Measurements from ENCODE around the gene COG4.
A peak's percentile ranks its signal among the peaks of the same experiment; 100 is the strongest.

The COG4 gene

DNA sequence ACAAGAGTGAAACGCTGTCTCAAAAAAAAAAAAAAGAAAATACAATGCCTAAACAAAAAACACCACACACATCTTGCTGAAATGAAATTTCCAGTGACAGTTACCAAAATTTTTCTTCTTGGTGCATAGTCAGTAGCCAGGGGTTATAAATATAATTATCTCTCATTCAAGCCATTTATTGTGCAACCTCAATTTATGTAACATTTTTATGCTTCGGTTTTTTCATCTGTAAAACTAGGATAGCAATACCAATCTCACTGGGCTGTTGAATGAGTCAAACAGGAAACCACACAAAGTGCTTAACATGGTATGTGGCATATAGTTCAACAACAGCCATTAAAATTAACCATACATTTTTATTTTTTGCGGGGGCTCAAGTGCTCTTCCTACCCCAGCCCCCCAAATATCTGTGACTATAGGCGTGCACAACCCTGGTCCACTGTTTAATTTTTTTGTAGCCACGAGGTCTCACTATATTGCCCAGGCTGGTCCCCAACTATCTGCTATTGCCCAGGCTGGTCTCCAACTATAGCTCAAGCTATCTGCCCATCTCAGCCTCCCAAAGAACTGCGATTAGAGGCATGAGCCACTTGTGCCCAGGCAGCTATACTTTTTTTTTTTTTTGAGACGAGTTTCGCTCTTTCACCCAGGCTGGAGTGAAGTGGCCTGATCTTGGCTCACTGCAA, 2.6 kb downstream of the COG4 start:
- no peak overlapping the region for H3K4me3 ChIP-seq (ENCODE audit: low read depth, low read length)
- no peak for DNase-seq (ENCODE audit: low read depth)
- TF ChIP-seq, protein P1, sequence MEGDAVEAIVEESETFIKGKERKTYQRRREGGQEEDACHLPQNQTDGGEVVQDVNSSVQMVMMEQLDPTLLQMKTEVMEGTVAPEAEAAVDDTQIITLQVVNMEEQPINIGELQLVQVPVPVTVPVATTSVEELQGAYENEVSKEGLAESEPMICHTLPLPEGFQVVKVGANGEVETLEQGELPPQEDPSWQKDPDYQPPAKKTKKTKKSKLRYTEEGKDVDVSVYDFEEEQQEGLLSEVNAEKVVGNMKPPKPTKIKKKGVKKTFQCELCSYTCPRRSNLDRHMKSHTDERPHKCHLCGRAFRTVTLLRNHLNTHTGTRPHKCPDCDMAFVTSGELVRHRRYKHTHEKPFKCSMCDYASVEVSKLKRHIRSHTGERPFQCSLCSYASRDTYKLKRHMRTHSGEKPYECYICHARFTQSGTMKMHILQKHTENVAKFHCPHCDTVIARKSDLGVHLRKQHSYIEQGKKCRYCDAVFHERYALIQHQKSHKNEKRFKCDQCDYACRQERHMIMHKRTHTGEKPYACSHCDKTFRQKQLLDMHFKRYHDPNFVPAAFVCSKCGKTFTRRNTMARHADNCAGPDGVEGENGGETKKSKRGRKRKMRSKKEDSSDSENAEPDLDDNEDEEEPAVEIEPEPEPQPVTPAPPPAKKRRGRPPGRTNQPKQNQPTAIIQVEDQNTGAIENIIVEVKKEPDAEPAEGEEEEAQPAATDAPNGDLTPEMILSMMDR (IDR thresholded peaks at IDR 0.05; ENCODE audit: control insufficient read depth, extremely low read depth, insufficient read depth): no peak

- no peak for DNase-seq (ENCODE audit: low read depth)
- H3K4me3 ChIP-seq (ENCODE audit: low read depth, low read length): no peak overlapping the region
- TF ChIP-seq, protein P1 (IDR thresholded peaks at IDR 0.05; ENCODE audit: control insufficient read depth, extremely low read depth, insufficient read depth): no peak
Measured at GRCh38 chr16:70512456-70512855, 10.9 kb downstream of the COG4 start.

GRCh38 chr16:70511833-70512232, 11.5 kb downstream of the COG4 start:
- TF ChIP-seq, protein P1 (IDR thresholded peaks at IDR 0.05; ENCODE audit: control insufficient read depth, extremely low read depth, insufficient read depth): no peak

DNA sequence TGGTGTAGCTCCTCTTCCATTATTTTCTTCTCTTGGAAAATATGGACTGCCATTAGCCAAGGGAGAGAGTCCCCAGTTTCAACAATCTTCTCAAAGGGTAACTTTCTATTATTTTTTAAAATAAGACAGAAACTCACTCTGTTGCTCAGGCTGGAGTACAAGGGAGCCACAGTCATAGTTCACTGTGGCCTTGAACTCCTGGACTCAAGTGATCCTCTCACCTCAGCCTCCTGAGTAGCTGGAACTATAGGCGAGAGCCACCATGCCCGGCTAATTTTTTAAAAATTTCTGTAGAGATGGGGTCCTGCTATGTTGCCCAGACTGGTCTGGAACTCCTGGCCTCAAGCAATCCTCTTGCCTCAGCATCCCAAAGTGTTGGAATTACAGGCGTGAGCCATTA, 13.1 kb downstream of the COG4 start:
- DNase-seq (ENCODE audit: low read depth): no peak
- TF ChIP-seq, protein P1 (IDR thresholded peaks at IDR 0.05; ENCODE audit: control insufficient read depth, extremely low read depth, insufficient read depth): no peak
- H3K4me3 ChIP-seq (ENCODE audit: low read depth, low read length): no peak overlapping the region

More at GRCh38 chr16:70511833-70512232, 11.5 kb downstream of the COG4 start:
- no peak overlapping the region for H3K4me3 ChIP-seq (ENCODE audit: low read depth, low read length)
- DNase-seq (ENCODE audit: low read depth): no peak

DNA sequence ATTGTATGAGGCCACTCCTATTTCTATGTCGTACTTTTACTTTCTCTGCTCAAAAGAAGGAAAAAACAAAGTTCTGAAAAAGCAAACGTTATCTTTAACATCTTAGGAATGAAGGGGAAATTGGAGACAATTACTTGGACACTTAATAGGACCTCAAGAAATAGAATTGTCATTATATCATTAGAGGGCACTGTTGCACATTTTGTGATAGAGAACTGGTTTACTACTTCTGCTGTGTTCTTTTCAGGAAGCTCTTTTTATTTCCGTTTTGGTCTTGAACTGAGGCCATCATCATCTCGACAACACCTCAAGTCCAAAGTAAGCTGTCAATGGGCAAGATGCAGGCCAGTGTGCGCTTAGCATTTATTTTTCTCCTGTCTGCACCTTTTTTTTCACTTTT, 14.6 kb downstream of the COG4 start:
- TF ChIP-seq, protein P1 (IDR thresholded peaks at IDR 0.05; ENCODE audit: control insufficient read depth, extremely low read depth, insufficient read depth): peak; percentile 11; the same call in 1 of the 2 replicates
- DNase-seq (ENCODE audit: low read depth): no peak
- H3K4me3 ChIP-seq (ENCODE audit: low read depth, low read length): no peak overlapping the region

GRCh38 chr16:70496513-70496912, 26.8 kb downstream of the COG4 start:
- TF ChIP-seq, protein P1 (IDR thresholded peaks at IDR 0.05; ENCODE audit: control insufficient read depth, extremely low read depth, insufficient read depth): no peak
- no peak for DNase-seq (ENCODE audit: low read depth)

More at GRCh38 chr16:70496513-70496912, 26.8 kb downstream of the COG4 start:
- H3K4me3 ChIP-seq (ENCODE audit: low read depth, low read length): no peak overlapping the region

Measured in LNCaP clone FGC (cell line).